Neural progenitor cell (in vitro differentiated cells): ENCODE results near the gene UFSP2.

ENCODE experiments used
- EZH2 ChIP-seq: fragments of 200-600 bp; sonication (generic); IDR thresholded peaks from 2 replicates; pipeline ENCODE4 v1.6.1; 2017; ENCODE audit warnings: antibody characterized with exemption, mild to moderate bottlenecking, moderate library complexity
- TF ChIP-seq, protein P1 (sequence below): fragments of 200-600 bp; sonication (generic); IDR thresholded peaks from 2 replicates; pipeline ENCODE4 v1.5.1; 2017; ENCODE audit warnings: antibody characterized with exemption, mild to moderate bottlenecking

- TF ChIP-seq, protein P1, sequence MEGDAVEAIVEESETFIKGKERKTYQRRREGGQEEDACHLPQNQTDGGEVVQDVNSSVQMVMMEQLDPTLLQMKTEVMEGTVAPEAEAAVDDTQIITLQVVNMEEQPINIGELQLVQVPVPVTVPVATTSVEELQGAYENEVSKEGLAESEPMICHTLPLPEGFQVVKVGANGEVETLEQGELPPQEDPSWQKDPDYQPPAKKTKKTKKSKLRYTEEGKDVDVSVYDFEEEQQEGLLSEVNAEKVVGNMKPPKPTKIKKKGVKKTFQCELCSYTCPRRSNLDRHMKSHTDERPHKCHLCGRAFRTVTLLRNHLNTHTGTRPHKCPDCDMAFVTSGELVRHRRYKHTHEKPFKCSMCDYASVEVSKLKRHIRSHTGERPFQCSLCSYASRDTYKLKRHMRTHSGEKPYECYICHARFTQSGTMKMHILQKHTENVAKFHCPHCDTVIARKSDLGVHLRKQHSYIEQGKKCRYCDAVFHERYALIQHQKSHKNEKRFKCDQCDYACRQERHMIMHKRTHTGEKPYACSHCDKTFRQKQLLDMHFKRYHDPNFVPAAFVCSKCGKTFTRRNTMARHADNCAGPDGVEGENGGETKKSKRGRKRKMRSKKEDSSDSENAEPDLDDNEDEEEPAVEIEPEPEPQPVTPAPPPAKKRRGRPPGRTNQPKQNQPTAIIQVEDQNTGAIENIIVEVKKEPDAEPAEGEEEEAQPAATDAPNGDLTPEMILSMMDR = no peak
- no peak for TF ChIP-seq EZH2
Measured at GRCh38 chr4:185424905-185425646, 688 bp downstream of the UFSP2 start.
